Brain microvascular endothelial cell (primary cell): ENCODE results near the gene AVP.

Source experiments
- DNase-seq: peaks from one replicate; pipeline ENCODE4 v3.0.0-alpha.2; 2020
- H3K27ac ChIP-seq: fragments of 250-450 bp; sonication (Bioruptor Pico); 2 replicates; pipeline ENCODE4 v1.5.1; 2020; ENCODE audit warnings: mild to moderate bottlenecking, moderate library complexity
- H3K27me3 ChIP-seq: fragments of 250-450 bp; sonication (Bioruptor Pico); replicated peaks from 2 replicates; pipeline ENCODE4 v1.5.1; 2020; ENCODE audit warnings: mild to moderate bottlenecking
- H3K36me3 ChIP-seq: fragments of 250-450 bp; sonication (Bioruptor Pico); replicated peaks from 2 replicates; pipeline ENCODE4 v1.5.1; 2020; ENCODE audit warnings: mild to moderate bottlenecking
- H3K4me3 ChIP-seq: 2 replicates; pipeline ENCODE4 v1.5.1; 2011; ENCODE audit warnings: low read depth, mild to moderate bottlenecking, control low read depth, low read length, moderate library complexity
- CTCF ChIP-seq: IDR thresholded peaks from 2 replicates; pipeline ENCODE4 v1.5.1; 2011; ENCODE audit warnings: low read depth, mild to moderate bottlenecking, moderate library complexity, low read length, control low read depth, inconsistent platforms; ENCODE audit errors: missing control alignments
- in situ Hi-C: cut with HindIII; loops from 2 replicates; pipeline ENCODE4 v1.10.0; 2017; ENCODE audit warnings: low sequenced_read_pairs, low pct_ligation_motif_present

The AVP gene

DNA sequence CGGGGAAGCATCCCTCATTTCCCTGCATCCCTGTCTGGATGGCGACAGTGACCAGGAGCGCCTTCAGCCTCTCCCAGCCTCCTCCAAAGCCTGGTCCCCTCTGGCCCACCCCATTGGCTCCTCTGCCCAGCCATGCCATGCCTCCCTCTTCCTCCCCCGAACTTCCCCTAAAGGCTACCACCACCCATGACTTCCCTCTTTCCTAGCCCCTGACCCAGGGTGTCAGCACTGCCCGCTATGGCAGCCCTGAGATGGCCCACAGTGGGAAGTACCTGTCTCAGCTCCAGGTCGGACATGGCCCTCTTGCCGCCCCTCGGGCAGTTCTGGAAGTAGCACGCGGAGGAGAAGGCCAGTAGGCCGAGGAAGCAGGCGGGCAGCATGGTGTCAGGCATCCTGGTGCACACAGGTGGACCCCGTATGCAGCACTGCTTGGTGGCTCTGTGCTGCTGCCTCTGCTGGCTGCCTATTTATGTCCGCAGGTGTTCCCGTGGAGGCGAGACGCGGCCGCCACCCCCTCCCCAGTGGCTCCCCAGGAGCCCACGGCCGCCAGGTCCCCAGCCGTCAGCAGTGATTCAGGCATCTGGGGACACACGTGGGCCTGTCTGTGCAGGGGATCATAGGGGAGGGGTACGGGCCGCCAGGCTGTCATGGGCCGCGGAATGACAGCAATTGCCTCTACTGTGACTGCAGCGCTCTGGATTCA is at the start of gene AVP:
Gene AVP (minus strand): TSS at position 442 of the 703 bp plus-strand sequence. CDS start 50 bp downstream, at position 392.
- no peak within 1 kb of the TSS for H3K4me3 ChIP-seq

GRCh38 chr20:3134151-3134550 is 49.6 kb upstream of the AVP start:
- no peak for TF ChIP-seq CTCF
- Histone ChIP-seq H3K4me3 (no peak overlapping the region), H3K27ac (no peak overlapping the region), H3K36me3 (no peaks in the 10 kb centered on the region), H3K27me3 (no peaks in the 10 kb centered on the region)
- in situ Hi-C loops: no loop called here
- DNase-seq: no peak

More for the DNA sequence above, at the start of gene AVP:
- no peak for DNase-seq
- no peaks in the 10 kb centered on the region for H3K36me3 ChIP-seq
- TF ChIP-seq CTCF: no peak
- peaks cover 36% of the 10 kb centered on the region for H3K27me3 ChIP-seq
- in situ Hi-C loops: no loop called here
- no peak within 1 kb of the TSS for H3K27ac ChIP-seq

GRCh38 chr20:3133155-3133554 is 48.6 kb upstream of the AVP start:
- H3K36me3 ChIP-seq: no peaks in the 10 kb centered on the region
- H3K4me3 ChIP-seq: no peak overlapping the region
- no peak for TF ChIP-seq CTCF
- no peak overlapping the region for H3K27ac ChIP-seq
- in situ Hi-C loops: no loop called here
- no peaks in the 10 kb centered on the region for H3K27me3 ChIP-seq
- no peak for DNase-seq

- Histone ChIP-seq H3K27ac (no peak overlapping the region), H3K27me3 (no peaks in the 10 kb centered on the region), H3K36me3 (no peaks in the 10 kb centered on the region), H3K4me3 (no peak overlapping the region)
- in situ Hi-C loops: no loop called here
- DNase-seq: no peak
- no peak for TF ChIP-seq CTCF
Observed at GRCh38 chr20:3130051-3130600, 45.6 kb upstream of the AVP start.

GRCh38 chr20:3129094-3129493 is 44.6 kb upstream of the AVP start:
- no peak for TF ChIP-seq CTCF
- H3K36me3 ChIP-seq: no peaks in the 10 kb centered on the region
- in situ Hi-C loops: no loop called here
- H3K27ac ChIP-seq: no peak overlapping the region
- no peaks in the 10 kb centered on the region for H3K27me3 ChIP-seq
- no peak for DNase-seq
- no peak overlapping the region for H3K4me3 ChIP-seq
